Measurements from ENCODE around the gene ABHD4.
"Not testable (repeated sequence)": the region's sequence is repeated elsewhere in the genome, so short reads cannot be mapped to it uniquely, and the experiment has no call there.

ABHD4 gene

DNA sequence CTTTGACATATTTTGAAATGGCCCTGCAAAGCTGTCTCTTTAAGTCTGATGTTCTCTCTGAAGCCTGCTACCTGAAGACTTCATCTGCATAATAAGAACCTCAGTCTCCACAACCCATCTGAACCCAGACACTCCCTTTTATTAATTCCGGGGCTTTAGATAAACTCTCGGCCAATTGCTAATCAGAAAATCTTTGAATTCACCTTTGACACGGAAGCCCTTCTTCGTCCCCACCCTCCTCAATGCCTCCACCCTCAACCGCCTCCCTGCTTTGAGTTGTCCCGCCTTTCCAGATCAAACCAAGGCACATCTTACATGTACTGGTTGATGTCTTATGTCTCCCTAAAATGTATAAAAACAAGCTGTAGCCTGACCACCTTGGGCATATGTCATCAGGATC is 28.5 kb downstream of the ABHD4 start:
- no peak overlapping the region for H3K4me3 ChIP-seq (ENCODE audit: low read depth, low read length)

GRCh38 chr14:22627506-22628263 is 29.6 kb downstream of the ABHD4 start:
- no peak overlapping the region for H3K4me3 ChIP-seq (ENCODE audit: low read depth, low read length)

DNA sequence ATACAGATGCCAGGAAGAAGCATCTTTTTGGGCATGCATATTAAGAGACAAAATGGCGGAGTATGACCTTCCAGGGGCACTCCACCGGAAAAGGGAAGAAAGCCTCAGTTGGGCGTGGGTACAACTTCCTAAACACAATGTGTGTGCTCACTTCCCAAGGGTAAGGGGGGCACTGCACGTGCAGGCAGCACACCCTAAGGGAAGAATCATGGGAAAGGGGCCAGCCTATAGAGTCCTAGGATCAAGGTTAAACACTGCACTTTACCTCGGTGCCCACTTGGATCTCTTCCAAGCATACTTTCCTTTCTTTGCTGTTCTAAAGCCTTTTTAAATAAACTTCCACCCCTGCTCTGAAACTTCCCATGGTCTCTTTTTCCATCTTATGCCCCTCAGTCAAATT is 31.3 kb downstream of the ABHD4 start:
- H3K4me3 ChIP-seq (ENCODE audit: low read depth, low read length): no peak overlapping the region

- H3K4me3 ChIP-seq (ENCODE audit: low read depth, low read length): no peak overlapping the region
Observed at GRCh38 chr14:22630066-22630465, 32.0 kb downstream of the ABHD4 start.

DNA sequence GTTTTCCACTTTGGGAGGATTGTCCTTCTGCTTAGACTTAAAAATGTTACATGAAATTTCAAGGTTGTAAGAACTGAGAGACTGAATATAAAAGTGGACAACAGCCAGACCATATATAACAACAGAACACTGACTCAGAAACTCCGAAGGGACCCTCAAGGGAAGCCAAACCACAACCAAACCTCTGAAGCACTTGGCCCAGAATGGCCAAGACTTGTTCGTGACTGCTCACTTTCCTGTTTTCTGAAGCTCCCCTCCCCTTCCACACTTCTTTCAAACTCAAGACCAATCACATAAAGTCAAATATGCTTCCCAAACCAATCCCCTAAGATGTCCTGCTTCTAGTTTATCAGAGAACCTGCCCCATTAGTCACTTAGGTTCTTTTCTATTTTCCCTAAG is 32.4 kb downstream of the ABHD4 start:
- no peak overlapping the region for H3K4me3 ChIP-seq (ENCODE audit: low read depth, low read length)

DNA sequence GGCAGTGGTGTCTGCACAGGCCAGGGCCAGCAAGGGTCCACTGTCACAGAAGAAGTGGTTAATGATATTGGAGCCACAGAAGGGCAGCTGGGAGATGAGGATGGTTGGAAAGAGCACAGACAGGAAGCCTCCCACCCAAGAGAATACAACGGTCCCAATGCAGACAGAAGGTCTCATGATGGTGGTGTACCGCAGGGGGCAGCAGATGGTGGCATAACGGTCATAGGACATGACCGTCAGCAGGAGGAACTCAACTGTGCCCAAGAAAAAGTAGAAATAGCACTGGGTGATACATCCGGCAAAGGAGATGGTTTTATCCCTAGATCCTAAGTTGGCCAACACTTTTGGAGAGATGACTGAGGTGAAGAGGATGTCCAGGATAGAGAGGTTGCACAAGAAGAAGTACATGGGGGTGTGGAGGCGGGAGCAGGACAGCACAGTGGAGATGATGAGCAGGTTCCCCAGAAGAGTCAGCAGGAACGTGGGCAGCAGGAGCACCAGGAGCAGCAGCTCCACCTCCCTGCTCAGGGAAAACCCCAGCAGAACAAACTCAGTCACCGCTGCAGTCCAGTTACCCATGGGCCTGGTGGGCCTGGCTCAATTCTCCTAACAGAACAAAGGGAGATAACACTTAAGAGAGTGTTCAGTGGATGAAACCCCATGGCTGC is 36.3 kb downstream of the ABHD4 start:
- no peak overlapping the region for H3K4me3 ChIP-seq (ENCODE audit: low read depth, low read length)

DNA sequence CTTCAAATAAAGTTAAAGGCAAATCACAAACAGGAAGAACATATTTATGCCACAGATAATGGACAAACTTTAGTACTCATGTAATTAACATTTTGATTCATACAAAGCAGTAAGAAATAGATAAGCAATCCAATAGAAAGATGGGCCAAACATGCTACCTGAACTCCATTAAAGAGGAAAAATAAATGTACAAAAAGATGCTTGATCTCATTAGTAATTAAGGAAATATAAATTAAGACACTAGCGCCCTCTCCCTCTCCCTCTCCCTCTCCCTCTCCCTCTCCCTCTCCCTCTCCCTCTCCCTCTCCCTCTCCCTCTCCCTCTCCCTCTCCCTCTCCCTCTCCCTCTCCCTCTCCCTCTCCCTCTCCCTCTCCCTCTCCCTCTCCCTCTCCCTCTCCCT is 37.9 kb downstream of the ABHD4 start:
- not testable (repeated sequence) for H3K4me3 ChIP-seq (ENCODE audit: low read depth, low read length)

DNA sequence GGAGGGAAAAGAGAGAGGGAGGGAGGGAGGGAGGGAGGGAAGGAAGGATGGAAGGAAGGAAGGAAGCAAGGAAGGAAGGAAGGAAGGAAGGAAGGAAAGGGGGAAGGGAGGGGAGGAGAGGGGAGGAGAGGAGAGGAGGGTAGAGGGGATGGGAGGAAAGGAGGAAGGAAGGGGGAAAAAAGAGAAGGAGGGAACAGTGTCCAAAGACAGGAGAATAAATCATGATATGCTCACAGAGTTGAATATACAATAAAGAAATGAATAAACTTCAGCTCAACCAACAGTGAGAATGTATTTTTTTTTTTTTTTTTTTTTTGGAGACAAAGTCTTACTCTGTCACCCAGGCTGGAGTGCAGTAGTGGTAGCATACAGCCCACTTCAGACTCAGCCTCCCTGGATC is 42.1 kb downstream of the ABHD4 start:
- H3K4me3 ChIP-seq (ENCODE audit: low read depth, low read length): no peak overlapping the region

GRCh38 chr14:22641846-22642245 is 43.7 kb downstream of the ABHD4 start:
- no peak overlapping the region for H3K4me3 ChIP-seq (ENCODE audit: low read depth, low read length)

DNA sequence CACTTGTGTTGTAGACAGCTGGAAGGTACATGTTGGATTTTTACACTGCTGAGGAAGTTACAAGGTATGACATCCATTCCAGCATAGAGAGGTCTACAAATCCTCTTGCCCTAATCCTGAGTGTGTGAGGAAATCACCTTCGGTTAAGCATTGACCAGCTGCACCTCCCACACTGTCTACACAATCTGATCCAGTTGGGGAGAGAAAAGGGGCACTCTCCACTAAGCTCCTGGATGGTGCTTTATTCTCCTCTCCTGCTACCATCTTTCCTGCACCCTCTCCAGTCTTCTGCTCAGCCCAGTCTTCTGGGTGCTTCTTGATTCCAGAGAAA is 46.2 kb downstream of the ABHD4 start, which contains the start of gene OR6J1:
OR6J1 (minus strand) TSS at position 48 of the 331 bp plus-strand sequence. CDS start 9,541 bp downstream, outside the sequence.
- H3K4me3 ChIP-seq (ENCODE audit: low read depth, low read length): no peak within 1 kb of the TSS

DNA sequence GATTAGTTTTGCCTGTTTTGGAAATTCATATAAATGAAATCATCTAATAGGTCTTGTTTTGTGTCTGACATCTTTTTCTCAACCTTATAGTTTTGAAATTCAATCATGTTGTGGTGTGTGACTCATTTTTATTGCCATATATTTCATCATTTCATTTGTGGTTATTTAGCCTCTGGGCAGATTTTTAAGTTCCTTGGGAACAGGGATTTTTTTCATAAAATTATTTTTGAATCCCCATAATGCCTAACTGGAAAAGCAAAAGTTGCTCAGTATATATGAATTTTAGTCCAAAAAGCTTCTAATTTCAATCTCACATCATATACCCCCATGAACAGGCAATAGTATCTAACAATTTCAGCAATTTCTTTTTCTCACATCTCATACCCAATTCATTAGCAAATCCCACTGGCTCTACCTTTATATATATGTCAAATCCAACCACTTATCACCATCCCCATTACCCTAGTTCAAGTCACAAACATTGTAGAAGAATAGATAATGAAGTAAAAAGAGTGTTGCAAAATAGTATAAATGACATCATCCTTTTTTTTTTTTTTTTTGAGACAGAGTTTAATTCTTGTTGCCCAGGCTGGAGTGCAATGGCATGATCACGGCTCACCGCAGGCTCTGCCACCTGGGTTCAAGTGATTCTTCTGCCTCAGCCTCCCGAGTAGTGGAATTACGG is 48.6 kb downstream of the ABHD4 start:
- no peak overlapping the region for H3K4me3 ChIP-seq (ENCODE audit: low read depth, low read length)

DNA sequence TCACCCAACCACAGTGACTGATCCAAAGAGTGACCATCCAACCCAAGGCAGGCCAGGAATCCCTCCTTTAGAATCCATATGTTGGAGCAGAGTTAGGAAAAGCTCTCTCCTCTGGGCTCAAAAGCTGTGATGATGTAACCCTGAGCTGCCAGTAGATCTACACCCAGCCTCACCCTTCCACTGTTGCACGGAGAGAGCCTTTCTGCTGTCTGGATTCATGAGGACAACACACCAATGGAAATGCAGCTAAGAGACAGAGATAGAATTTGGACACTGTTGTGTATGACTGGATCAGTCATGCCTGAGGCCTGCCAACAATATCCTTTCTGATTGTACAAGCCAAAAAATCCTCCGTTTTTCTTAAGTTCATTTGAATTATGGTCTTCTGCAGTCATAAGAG is 50.4 kb downstream of the ABHD4 start:
- H3K4me3 ChIP-seq (ENCODE audit: low read depth, low read length): no peak overlapping the region

GRCh38 chr14:22650046-22650739 is 52.1 kb downstream of the ABHD4 start:
- H3K4me3 ChIP-seq (ENCODE audit: low read depth, low read length): no peak overlapping the region

DNA sequence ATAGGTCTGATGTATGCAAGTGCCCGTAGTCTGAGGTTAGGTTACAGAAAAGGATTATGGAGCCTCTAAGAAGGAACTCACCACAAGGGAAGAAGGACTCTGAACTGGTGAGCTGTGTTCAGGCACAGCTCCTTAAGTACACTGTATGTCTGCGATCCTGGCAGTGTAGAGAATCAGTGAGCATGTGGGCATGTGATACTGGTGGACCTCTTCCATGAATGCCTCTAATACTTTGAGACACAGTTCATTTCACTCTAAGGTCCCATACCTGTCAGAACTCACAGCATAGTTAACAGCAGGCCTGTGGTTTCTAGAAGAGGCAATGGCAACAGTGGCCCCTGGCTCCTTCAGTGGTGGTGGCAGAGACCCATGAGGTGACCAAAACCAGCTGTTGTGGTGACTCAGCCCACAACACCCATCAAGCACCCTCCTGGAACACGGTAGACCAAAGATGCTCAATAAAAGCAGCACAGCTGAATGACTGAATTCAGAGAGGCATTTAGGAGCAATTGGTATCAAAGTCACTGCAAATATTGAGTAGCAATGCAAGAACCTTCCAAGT is 52.9 kb downstream of the ABHD4 start:
- H3K4me3 ChIP-seq (ENCODE audit: low read depth, low read length): no peak overlapping the region

DNA sequence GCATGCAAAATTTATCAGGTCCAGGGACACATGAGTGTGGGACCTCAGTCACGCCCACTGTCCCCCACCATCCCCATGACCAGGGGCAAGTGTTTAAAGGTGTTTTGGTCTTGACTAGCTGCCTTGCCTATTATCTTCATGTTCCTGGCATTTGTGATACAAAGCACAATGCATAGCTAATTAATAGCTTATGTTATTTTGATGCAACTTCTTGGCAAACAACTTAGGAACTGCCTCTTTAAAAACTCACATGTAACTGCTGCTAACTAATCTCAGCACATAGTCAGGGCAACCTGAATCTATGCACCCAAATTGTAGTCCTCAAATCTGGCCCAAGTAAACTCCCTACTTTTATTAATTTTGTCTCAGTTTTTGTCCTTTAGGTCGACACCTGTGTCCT is 53.5 kb downstream of the ABHD4 start:
- H3K4me3 ChIP-seq (ENCODE audit: low read depth, low read length): no peak overlapping the region

- H3K4me3 ChIP-seq (ENCODE audit: low read depth, low read length): no peak overlapping the region
Observed at GRCh38 chr14:22653012-22653621, 55.0 kb downstream of the ABHD4 start.

DNA sequence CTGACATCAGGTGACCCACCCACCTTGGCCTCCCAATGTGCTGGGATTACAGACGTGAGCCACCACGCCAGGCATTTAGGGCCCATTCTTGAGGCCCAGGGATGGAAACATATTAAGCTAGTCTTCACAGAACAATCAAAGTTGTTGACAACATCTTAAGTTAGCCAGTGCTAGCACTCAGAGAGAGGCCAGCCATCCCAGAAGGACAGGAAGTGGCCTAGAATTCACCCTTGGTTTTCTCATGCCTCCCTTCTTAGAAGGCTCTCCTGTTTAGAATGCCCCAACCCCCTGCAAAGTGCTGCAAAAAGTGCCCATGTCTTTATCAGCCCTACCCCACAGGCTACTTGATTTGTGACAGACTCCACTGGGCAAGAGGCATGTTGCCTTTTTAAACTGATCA is 58.1 kb downstream of the ABHD4 start:
- H3K4me3 ChIP-seq (ENCODE audit: low read depth, low read length): no peak overlapping the region

- no peak overlapping the region for H3K4me3 ChIP-seq (ENCODE audit: low read depth, low read length)
Observed at GRCh38 chr14:22656945-22657731, 59.0 kb downstream of the ABHD4 start.

GRCh38 chr14:22657861-22658260 is 59.8 kb downstream of the ABHD4 start:
- no peak overlapping the region for H3K4me3 ChIP-seq (ENCODE audit: low read depth, low read length)

DNA sequence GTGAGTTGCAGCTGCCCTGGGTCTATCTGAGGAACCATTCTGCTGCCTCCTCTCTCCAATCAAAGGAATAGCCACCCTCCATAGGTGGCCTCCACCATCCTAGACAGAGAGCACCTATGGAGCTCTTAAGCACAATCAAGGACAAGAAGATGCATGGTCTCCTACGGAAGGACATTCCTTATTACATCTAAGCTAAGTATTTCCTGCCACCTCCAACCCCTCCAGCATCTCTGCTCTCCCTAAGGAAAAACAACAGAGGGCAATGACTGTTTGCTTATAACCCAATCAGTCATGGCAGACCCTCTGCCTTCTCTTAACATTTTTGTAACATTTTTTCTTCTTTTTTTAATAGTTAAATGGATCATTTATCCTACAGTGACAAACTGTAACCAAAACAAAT is 60.8 kb downstream of the ABHD4 start:
- H3K4me3 ChIP-seq (ENCODE audit: low read depth, low read length): no peak overlapping the region
